Keratinocyte (primary cell): Measurements from ENCODE around the gene TSLP.

Experiments used
- EZH2 ChIP-seq: IDR thresholded peaks from one replicate; pipeline ENCODE4 v1.6.1; 2012; ENCODE audit warnings: inconsistent platforms, mild to moderate bottlenecking, low read length, moderate library complexity
- TF ChIP-seq, protein P1 (sequence below), 3 experiments: IDR thresholded peaks in 1 of 3; conservative IDR thresholded peaks in 1 of 3; optimal IDR thresholded peaks in 1 of 3; 2 replicates in 2 of 3; 3 replicates in 1 of 3; pipeline versions ENCODE3 to v1.5.1; 2011; ENCODE audit warnings: low read length in 3 of 3, mild to moderate bottlenecking in 3 of 3, moderate library complexity in 2 of 3, control low read depth in 1 of 3, inconsistent platforms in 1 of 3; ENCODE audit not compliant: insufficient read depth in 2 of 3; ENCODE audit errors: extremely low read depth in 1 of 3

- TF ChIP-seq, protein P1, sequence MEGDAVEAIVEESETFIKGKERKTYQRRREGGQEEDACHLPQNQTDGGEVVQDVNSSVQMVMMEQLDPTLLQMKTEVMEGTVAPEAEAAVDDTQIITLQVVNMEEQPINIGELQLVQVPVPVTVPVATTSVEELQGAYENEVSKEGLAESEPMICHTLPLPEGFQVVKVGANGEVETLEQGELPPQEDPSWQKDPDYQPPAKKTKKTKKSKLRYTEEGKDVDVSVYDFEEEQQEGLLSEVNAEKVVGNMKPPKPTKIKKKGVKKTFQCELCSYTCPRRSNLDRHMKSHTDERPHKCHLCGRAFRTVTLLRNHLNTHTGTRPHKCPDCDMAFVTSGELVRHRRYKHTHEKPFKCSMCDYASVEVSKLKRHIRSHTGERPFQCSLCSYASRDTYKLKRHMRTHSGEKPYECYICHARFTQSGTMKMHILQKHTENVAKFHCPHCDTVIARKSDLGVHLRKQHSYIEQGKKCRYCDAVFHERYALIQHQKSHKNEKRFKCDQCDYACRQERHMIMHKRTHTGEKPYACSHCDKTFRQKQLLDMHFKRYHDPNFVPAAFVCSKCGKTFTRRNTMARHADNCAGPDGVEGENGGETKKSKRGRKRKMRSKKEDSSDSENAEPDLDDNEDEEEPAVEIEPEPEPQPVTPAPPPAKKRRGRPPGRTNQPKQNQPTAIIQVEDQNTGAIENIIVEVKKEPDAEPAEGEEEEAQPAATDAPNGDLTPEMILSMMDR (optimal IDR thresholded peaks at IDR 0.05 in 1 of 3, IDR thresholded peaks at IDR 0.05 in 1 of 3, conservative IDR thresholded peaks at IDR 0.05 in 1 of 3; ENCODE audit: extremely low read depth in 1 of 3, insufficient read depth in 2 of 3, low read length in 3 of 3): peak in 1 of 3 experiments; percentile 22
- no peak for TF ChIP-seq EZH2
These were observed 1.6 kb downstream of the TSLP start for GRCh38 chr5:111072949-111073682.
